Stimulated activated naive CD8-positive, alpha-beta T cell treated with anti-CD3 and anti-CD28 coated beads, Interleukin-15, Interleukin-2, amounts not matched to agents 100 U/mL and 50 U/mL, for 24 hours (primary cell): ENCODE measurements around the gene CLDN34.

Experiments
- ATAC-seq: fragments of 150-1000 bp; cut with Tn5 transposase; one replicate; pipeline ENCODE4 v1.10.0; 2021
- DNase-seq: peaks from one replicate; pipeline ENCODE4 v3.0.0; 2021

The CLDN34 gene

GRCh38 chrX:10016519-10017132, 49.5 kb downstream of the CLDN34 start:
- DNase-seq (no peak), ATAC-seq (no peak)

DNA sequence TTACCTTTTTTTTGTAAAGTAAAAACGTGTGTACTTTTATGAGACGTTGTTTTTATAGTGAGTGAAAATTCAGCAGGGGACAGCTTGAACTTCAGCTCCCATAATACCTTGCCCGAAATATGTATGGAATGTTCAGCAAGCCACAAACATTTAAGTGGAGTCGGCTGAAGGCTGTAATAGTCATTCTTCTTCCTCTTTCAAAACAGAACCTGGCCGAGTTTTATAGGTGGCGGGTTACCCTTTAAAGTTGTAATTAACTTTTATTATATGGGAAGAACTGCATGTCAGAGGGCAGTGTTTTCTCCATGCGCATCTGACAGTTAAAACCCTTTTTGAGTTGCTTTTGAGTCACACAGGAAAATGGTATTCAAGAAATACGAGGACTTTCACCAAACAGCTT, 50.7 kb downstream of the CLDN34 start:
- ATAC-seq: no peak
- DNase-seq: no peak
